HG03520 (cell line): ENCODE measurements around the gene ME1.
"Not testable (repeated sequence)": the region's sequence is repeated elsewhere in the genome, so short reads cannot be mapped to it uniquely, and the experiment has no call there.

ENCODE experiments used
- ATAC-seq: cut with Tn5 transposase; IDR thresholded peaks from one replicate; pipeline ENCODE4 v1.9.1; 2021; ENCODE audit warnings: mild to moderate bottlenecking, moderate library complexity; ENCODE audit not compliant: unreplicated experiment

ME1 gene

GRCh38 chr6:83430611-83431544, at the start of gene ME1:
Gene ME1, minus strand, starts transcription at chr6:83431051. Its CDS starts 97 bp downstream, at chr6:83430954.
- peak; percentile 69 for ATAC-seq

GRCh38 chr6:83480470-83480869, 49.6 kb upstream of the ME1 start:
- no peak for ATAC-seq

GRCh38 chr6:83479389-83479788, 48.5 kb upstream of the ME1 start:
- ATAC-seq: no peak

GRCh38 chr6:83476971-83477370, 46.1 kb upstream of the ME1 start:
- no peak for ATAC-seq

DNA sequence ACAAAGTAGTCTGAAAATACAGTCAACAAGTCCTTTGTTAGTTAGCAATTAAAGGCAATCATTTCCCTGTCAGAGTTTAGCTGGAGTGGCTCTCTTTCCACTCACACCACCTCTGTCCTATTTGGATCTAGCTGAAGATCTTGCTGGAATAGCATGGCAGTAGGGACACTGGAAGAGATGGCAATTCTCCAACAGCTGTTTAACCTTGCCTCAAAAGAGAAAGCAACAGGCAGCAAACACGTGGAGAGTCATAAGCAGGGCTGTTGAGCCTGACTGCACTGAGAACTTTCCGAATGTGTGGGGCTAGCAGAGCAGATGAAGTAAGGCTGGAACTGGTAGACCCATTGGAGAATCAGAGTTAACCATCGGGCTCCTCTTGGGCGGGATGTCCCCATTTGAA, 43.5 kb upstream of the ME1 start:
- ATAC-seq: no peak

- ATAC-seq: no peak
These were observed 41.9 kb upstream of the ME1 start for GRCh38 chr6:83472767-83473166.

DNA sequence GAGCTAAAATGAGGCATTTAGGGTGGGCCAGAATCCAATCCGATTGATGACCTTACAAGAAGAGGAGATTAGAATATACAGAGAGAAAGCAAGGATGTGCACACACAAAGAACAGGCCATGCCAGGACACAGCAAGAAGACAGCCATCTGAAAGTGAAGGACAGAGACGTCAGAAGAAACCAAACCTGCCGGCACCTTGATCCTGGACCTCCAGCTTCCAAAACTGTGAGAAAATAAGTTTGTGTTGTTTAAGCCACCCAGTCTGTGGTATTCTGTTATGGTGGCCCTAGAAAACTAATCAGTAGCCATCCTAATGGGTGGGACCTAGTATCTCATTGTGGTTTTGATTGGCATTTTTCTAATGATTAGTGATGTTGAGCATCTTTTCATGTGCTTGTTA, 39.7 kb upstream of the ME1 start:
- ATAC-seq: no peak

GRCh38 chr6:83470001-83470400, 39.1 kb upstream of the ME1 start:
- ATAC-seq: no peak

- ATAC-seq: no peak
These were observed 36.8 kb upstream of the ME1 start for GRCh38 chr6:83467620-83468036.

DNA sequence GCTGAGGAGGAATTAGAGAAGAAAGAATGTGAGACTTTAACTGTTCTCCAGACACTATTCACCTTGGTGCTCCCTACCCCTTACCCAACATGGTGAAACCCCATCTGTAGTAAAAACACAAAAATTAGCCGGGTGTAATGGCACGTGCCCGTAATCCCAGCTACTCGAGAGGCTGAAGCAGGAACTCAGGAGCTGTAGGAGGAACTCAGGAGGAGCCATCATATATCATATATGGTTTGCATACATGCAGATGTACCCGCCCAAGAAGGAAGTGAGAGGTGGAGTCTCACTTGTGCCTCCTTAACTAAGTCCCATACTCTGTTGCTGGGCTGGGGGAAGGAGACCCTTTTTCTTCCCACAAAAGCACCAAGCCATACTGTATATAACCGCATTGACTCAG, 35.5 kb upstream of the ME1 start:
- no peak for ATAC-seq

DNA sequence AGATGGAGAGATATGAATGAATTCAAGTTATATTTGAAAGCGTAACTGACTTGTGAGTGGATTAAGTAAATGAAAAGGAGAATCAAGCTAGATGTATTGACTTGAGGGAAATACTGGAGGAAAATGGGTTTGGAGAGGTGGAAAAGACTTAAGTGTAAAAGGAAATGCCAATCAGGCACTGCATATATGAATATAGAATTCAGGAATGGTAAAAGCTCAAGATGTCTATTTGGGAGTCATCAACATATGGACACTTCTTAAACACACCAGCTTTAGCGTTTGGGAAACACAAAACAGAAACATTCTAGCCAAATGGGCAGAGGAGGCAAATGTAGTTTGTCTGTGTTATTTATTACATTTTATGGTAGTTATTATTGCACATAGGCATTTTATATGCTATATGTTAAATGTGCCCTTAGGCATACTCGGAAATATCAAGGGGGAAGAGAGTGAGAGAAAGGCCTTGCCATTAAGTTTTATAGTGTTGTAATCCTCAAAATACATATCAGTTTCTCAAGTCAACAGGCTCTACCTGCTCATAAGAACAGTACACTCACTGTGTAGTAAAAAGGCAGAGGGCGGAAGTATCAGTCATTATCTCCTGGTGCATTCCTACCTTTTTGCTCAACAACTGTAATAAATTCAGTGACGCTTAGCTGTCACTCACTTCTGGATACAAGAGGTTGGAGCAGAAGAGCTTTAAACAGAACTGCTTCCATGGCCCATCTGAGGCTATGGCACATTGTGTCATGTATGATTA, 33.7 kb upstream of the ME1 start:
- no peak for ATAC-seq

GRCh38 chr6:83463886-83464285, 33.0 kb upstream of the ME1 start:
- no peak for ATAC-seq

DNA sequence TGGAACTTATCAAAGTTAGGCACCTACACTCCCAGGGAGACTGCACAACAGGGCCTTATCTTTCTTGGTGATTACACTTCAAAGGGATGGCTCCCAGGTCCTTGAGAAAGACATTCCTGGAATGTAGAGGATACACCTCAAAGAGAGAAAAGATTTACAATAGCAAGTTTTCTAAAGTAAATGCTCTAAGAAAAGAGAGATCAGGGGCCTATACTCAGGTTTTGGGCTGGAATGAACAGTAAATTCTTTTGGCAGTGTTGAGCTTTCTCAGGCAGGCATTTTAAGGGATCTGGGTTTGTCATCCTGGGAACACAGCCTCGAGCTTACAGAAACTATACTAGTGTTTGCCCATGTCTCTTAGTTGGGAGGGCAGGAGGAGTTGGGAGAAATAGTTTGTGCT, 31.7 kb upstream of the ME1 start:
- no peak for ATAC-seq

DNA sequence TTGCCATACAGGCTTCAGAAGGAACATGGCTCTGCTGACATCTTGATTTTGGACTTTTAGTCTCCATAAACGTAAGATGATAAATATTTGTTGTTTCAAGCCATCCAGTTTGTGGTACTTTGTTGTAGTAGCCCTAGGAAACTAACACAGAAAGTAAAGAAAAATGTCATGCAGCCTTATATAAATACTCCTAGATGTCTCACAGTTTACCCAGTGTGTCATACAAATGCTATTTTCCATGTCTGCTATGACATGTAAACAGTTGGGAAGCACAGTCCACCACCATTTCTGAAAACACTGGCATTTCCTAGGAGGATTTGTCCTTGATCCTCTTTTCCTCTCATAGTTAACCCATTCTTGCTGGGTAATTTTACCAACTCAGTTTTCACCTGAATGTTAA, 30.6 kb upstream of the ME1 start:
- no peak for ATAC-seq

DNA sequence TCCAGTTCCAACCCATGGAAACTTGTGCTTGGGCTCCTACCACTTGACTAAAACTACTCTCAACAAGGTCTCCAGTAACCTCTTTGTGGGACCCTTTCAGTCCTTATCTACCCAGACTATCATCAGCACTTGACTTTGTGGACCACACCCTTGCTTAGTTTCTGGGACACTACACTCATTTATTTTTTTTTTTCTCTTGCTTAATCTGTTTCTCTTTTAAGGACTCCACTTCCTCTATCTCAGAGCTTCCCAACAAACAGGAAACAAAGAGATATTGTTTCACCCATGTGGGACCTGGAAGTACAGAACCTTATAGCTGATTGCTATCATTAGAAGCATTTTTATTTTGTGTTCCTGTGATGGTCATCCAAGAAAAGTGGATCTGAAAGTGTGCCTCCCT, 28.8 kb upstream of the ME1 start:
- ATAC-seq: no peak

DNA sequence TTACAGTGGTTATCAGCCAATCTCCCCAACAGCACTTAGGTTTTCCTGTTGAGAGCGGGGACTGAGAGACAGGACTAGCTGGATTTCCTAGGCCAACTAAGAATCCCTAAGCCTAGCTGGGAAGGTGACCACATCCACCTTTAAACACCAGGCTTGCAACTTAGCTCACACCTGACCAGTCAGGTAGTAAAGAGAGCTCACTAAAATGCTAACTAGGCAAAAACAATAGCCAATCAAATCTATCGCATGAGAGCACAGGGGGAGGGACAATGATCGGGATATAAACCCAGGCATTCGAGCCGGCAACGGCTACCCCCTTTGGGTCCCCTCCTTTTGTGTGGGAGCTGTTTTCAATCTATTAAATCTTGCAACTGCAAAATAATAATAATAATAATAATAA, 19.2 kb upstream of the ME1 start:
- ATAC-seq: not testable (repeated sequence)

DNA sequence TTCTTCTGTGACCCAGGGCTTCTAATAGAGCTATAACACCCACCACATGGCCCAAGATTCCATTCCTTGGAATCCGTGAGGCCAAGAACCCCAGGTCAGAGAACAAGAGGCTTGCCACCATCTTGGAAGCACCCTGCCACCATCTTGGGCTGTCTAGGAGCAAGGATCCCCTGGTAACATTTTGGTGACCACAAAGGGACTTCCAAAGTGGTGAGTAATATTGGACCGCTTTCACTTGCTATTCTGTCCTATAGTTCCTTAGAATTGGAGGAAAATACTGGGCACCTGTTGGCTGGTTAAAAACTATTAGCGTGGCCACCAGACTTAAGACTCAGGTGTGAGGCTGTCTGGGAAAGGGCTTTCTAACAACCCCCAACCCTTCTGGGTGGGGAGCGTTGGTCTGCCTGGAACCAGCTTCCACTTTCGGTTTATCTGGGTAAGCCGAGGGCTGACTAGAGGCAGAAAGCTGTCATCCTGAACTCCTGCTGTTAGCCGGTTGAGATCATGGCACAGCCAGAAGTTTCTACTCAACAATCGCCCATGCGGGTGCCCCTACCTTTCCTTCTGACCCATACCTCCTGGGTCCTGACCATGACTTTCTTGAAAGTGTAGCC, 13.3 kb upstream of the ME1 start:
- not testable (repeated sequence) for ATAC-seq

- ATAC-seq: no peak
These were observed 12.7 kb upstream of the ME1 start for GRCh38 chr6:83443516-83443915.

DNA sequence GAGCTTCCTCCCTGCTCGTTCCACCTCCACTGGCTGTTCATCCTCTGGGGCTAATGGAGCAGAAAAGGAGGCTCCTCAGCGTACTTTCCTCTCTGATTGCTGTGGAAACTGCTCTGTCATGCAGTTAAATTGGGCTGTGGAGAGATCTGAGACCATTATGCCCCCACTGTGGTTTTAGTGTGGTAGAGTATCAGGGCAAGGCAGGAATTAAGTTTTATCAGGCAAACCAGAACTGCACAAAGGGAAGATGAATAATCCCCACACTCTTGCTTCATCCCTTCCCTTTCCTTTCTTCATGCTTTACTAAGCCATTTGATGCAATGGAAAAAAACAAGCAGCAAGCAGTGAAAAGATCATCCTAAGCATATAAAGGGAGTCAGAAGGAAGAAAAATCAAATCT, 11.9 kb upstream of the ME1 start:
- ATAC-seq: no peak

GRCh38 chr6:83439201-83439600, 8.3 kb upstream of the ME1 start:
- no peak for ATAC-seq

GRCh38 chr6:83436674-83437073, 5.8 kb upstream of the ME1 start:
- no peak for ATAC-seq

DNA sequence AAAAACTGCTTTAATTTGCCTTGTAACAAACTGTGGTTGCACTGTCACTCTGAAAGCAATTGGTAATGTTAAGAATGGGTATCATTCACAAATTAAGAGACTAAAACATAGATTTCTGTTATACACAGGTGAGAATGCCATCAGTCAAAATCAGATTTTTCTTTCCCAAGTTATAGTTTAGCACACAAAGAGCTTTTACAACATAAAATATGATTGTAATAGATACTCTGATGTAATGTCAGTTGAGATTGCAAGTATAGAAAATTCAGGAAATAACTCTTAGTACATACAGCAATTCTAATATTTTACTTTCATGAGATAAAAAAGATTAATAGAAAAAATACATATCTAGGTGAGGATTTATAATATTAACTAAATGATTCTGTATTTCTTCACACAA, 2.3 kb upstream of the ME1 start:
- ATAC-seq: no peak
